Suprapubic skin (tissue), 3 donors: ENCODE results near the gene OR2F2.

Experiments used
- EP300 ChIP-seq: sonication (generic); formaldehyde crosslinking; IDR thresholded peaks from one replicate; pipeline ENCODE4 v1.6.1; 2017; ENCODE audit warnings: antibody characterized with exemption
- TF ChIP-seq, protein P1 (sequence below), 2 donors: fragments of 200-600 bp in 1 of 2; fragments of 450-650 bp in 1 of 2; sonication (generic) in 1 of 2; IDR thresholded peaks; one replicate each; pipeline ENCODE4 v1.5.1; 2016 to 2019; ENCODE audit warnings: antibody characterized with exemption in 2 of 2, mild to moderate bottlenecking in 1 of 2, moderate library complexity in 1 of 2

DNA sequence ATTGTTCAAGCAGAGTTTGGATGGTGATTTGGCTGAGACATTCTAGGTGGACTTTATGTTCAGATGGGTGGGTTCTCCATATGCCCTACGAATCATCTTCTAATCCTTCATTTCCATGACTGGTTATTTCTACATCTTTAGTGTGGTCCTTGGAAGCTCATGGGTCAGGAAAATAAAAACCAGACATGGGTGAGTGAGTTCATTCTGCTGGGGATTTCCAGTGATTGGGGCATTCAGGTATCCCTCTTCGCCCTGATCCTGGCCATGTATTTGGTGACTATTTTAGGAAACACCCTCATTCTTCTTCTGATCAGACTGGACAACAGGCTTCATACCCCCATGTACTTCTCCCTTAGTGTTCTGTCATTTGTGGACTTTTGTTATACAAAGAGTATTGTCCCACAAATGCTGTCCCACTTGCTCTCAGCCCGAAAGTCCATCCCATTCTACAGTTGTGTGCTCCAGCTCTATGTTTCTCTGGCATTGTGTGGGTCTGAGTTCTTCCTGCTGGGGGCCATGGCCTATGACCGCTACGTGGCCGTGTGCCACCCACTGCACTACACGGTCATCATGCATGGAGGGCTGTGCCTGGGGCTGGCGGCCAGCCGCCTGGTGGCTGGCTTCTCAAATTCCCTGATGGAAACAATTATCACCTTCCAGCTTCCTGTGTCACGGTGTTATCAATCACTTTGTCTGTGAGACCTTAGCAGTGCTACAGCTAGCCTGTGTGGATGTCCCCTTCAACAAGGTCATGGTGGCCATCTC, 45.9 kb downstream of the OR2F2 start:
- no peak for TF ChIP-seq EP300
- TF ChIP-seq, protein P1, sequence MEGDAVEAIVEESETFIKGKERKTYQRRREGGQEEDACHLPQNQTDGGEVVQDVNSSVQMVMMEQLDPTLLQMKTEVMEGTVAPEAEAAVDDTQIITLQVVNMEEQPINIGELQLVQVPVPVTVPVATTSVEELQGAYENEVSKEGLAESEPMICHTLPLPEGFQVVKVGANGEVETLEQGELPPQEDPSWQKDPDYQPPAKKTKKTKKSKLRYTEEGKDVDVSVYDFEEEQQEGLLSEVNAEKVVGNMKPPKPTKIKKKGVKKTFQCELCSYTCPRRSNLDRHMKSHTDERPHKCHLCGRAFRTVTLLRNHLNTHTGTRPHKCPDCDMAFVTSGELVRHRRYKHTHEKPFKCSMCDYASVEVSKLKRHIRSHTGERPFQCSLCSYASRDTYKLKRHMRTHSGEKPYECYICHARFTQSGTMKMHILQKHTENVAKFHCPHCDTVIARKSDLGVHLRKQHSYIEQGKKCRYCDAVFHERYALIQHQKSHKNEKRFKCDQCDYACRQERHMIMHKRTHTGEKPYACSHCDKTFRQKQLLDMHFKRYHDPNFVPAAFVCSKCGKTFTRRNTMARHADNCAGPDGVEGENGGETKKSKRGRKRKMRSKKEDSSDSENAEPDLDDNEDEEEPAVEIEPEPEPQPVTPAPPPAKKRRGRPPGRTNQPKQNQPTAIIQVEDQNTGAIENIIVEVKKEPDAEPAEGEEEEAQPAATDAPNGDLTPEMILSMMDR (IDR thresholded peaks at IDR 0.05), result no peak
